Stimulated activated CD8-positive, alpha-beta memory T cell treated with anti-CD3 and anti-CD28 coated beads, Interleukin-12 subunit alpha, Interleukin-12 subunit beta, amount 100 ng/mL, for 4 hours (primary cell): ENCODE measurements around the gene GJC2.
A peak's percentile ranks its signal among the peaks of the same experiment; 100 is the strongest.

Source experiments
- DNase-seq: peaks from one replicate; pipeline ENCODE4 v3.0.0-alpha.2; 2020; ENCODE audit warnings: low read depth

GJC2 gene

GRCh38 chr1:228114827-228115226 lies 34.9 kb upstream of the GJC2 start:
- no peak for DNase-seq

DNA sequence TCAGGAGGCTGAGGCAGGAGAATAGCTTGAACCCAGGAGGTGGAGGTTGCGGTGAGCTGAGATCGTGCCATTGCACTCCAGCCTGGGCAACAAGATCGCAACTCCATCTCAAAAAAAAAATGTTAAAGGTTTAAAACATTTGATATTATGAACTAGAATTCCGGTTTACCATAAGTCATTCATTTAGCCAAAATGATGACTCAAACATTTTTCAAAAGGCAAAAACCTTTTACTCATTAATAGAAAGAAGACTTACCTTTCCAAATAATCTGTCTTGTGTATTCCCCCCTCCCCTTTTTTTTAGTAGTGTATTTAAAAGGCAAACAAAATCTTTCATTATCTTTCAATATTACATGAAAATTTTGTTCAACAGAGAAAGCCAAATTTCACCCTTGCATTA lies 32.4 kb upstream of the GJC2 start:
- DNase-seq: no peak

- no peak for DNase-seq
These were observed 31.7 kb upstream of the GJC2 start for GRCh38 chr1:228118040-228118439.

DNA sequence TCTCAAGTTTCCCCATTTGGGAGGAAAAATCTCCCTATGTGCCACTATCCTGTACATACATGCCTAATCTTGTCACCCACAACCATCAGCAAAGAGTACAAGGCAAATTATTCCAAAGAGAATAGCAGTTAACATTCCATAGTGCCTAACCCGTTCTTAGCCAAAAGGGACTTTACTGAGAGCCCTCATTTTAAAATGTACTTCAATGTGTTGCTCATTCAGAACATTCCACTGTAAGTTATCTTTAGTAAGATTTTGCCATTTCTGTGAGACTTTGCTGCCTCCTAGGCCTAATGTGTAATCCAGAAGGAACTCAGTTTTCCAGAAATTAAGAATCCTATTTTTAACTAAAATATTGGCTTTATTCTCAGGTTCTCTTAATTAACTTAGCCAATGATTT lies 29.4 kb upstream of the GJC2 start:
- DNase-seq: no peak

DNA sequence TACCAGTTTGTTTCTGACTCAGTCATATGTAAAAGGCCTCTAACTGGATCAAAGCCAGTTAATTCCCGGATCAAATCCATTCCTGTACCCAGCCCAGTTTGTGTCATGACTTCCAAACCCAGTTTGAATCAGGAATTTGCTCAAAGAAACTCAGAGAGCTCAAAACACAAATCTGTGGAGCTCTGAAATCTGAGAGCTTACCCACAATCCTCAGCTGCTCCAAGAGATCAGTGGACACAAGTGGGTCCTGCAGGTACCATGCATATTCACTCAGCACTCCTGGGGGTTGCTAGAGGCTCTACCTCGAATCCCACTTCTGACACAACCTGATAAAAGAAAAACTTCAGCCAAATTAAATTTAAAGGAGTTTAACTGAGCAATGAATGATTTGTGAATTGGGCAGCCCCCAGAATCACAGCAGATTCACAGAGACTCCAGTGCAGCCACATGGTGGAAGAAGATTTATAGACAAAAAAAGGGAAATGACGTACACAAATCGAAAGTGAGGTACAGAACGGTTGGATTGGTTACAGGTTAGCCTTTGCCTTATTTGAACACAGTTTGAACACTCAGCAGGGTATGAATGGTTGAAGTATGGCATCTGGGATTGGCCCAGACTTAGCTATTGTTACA lies 28.8 kb upstream of the GJC2 start:
- DNase-seq: no peak

DNA sequence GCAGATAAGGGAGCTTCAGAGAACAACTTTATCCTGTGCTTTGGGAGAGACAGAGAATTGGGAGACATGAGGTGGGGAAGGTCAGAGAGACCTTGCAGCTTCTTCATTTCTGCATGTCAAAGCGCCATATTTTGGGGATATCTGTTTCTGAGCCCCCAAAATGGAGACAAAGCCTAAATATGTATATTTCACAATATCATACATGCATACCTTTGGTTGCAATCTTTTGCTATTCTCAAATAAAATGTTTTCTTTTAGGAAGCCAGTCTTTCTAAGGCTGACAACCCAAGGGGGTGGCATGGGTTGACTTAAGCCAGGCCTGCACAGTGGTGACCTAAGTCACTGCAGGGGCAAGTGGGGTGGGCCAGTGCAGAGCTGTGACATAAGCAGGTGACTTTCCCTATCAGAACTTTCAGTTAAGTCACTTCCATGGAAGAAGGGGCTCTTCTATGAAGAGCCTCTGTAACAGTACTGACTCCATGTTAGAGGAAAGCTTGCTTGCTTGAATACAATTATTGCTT lies 26.7 kb upstream of the GJC2 start:
- no peak for DNase-seq

DNA sequence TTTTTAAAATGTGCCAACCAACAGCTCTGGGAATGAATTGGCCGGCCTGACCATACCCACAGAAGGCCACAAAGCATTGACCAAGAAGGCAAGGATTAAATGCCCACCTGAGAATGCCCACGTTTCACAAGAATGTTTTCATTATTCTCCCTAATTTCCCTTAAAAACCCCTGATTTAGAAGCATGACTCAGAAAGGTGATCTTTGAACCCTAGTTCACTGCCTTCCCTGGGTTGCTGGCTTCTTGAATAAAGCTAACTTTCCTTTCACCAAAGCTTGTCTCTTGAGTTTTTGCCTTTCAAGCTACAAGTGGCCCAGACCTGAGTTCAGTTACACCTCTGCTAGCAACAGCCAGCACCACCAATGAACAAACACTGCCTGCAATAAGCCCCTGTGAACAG lies 26.2 kb upstream of the GJC2 start:
- no peak for DNase-seq

GRCh38 chr1:228125185-228125584 lies 24.5 kb upstream of the GJC2 start:
- no peak for DNase-seq

GRCh38 chr1:228131766-228132165 lies 18.0 kb upstream of the GJC2 start:
- DNase-seq: no peak

DNA sequence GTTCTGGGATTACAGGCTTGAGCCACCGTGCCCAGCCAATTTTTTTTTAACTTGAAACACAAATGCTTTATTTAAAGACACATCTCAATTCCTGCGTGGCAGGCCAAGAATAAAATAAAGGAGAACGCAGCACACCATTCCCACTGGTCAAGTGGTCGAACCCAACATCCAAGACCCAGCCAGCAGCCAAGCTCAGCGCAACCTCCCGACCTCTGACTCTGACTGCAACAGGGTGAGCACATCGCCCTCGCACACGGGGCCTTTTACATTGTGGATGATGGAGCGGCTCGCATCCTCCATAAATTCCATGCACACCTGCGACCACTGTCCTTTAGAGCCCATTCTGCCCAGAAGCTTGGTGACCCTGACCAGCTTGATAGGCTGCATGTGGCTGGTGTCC lies 15.1 kb upstream of the GJC2 start:
- DNase-seq: no peak

DNA sequence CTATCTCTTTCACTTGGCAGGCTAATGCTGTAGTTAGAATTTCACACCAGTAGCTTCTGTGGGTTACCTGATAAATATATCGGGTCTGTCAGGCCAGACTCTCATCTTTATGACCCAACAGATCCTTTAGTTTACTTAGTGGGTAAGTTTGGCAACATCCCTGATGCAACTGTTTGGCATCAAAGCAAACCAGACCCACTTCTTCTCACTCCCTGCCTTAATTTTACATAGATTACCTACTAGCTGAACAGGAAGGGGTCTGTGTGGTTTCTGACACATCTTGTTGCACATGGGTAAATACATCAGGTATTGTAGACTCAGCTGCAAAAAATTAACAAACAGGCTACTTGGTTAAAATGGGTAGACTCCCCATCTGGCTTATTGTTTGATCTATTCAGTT lies 12.8 kb upstream of the GJC2 start:
- DNase-seq: no peak

DNA sequence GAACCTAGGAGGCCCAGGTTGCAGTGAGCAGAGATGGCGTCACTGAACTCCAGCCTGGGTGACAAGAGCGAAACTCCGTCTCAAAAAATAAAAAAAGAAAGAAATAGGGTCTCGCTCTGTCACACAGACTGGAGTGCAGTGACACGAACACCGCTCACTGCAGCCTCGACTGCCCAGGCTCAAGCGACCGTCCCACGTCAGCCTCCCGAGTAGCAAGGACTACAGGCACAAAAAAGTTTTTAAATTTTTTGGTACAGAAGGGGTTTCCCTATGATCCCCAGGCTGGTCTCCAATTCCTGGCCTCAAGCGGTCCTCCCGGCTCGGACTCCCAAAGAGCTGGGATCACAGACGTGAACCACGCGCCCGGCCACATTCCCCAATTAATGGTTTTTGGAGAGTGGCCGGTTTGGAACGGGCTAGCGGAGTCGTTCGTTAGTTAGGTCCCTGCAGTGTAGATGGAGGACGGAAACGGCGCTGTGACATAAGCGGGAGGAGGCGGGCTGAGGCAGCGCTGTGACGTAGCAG lies 10.3 kb upstream of the GJC2 start:
- no peak for DNase-seq

DNA sequence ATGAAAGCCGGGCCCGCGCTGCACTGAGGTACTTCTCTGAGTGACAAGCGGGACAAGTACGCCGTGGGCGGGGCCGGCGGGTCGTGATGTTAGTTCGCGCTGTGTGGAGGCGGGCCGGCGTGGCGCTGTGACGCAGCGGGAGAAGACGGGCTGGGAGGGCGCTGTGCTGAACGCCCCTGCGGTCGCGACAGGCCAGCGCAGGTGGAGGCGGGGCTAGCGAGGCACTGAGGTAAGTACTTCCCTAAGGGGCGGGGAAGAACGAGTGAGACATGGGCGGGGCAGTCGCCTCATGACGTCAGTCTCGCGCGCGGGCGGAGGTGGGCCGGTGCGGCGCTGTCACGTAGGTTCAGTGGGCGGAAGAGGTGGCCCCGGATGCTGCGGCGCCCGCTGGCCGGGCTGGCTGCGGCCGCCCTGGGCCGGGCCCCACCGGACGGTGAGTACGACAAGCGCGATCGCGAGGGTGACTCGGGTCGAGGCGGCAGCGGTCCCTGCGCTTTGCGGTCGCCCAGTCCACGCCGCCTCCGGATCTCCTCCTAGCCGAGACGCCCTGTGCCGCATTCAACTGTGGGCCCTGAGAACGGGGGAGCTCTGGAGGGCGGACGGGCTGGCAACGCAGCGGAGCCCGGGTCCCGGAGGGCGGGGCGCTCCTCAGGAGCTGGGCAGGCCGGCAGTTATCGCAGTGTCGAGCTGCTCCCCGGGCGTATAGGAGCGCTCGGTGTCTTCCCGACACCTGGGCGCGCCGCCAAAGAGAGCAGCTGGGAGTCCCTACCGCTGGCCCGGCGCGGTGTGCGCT lies 9.6 kb upstream of the GJC2 start, which contains the start of gene GUK1:
Gene GUK1 (plus strand): TSS at position 349 of the 793 bp plus-strand sequence. CDS start 24 bp downstream, at position 373.
- peak; percentile 100 for DNase-seq

- no peak for DNase-seq
These were observed 9.0 kb upstream of the GJC2 start for GRCh38 chr1:228140724-228141225.

DNA sequence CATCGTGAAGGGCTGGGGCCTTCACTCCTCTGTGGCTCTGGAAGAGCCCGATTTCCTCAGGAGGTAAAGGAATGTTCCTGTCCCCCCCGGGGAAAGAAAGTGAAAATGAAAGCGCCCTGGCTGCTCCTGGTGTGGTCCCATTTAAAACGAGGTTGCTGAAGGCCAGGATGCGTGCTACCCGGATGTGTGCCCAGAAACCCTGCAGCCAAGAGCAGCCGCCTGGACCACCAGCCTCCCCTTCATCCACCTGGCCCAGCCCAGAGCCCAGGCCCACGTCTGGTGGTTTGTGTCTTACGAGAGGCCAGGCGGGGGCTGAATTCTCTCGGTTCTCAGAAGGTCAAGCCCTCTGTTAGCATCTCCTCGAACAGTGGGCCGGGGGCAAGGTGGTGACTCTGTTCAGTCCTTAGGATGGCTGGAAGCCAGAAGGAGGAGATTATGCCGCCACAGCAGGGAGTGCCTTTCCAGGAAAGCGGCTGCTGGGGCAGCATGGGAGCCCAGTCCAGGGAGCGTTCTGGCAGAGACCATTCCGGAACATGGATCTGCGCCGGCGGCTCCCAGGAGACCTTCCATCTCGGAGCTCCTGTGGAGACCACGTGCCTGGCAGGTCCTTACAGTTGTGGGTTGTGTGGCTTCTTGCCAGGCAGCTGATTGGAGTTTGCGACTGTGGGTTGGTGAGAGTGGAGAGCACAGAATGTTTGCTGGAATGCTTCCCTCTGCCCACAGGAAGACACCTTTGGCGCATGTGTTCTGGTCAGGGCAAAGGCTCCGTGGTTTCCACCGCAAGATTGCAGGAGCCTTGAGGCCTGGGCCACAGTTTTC lies 8.3 kb upstream of the GJC2 start:
- no peak for DNase-seq

DNA sequence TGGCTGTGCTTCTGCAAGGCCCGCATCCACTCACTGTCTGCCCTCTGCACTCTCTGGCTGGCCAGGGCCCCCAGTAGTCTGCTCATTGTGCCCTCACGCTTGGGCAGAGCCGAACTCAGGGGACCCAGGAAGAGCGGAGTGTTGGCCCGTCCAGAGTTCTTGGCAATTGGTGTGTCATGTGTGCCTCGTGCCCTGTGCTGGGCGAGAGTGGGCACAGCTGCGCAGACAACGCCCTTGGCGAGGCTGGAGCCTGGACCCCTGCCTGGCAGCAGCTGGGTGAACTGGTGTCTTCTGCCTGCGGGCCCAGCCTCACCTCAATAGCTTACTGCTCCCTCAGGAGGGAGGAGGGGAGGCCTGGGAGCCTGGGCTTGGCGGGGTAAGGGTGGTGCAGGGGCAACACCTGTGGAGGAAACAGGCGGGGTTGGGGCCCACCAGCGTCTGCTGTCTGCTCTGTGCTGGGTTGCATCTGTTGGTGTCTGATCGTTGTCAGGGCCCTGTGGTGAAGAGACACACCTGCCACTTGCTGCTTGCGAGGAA lies 7.5 kb upstream of the GJC2 start:
- DNase-seq: no peak

DNA sequence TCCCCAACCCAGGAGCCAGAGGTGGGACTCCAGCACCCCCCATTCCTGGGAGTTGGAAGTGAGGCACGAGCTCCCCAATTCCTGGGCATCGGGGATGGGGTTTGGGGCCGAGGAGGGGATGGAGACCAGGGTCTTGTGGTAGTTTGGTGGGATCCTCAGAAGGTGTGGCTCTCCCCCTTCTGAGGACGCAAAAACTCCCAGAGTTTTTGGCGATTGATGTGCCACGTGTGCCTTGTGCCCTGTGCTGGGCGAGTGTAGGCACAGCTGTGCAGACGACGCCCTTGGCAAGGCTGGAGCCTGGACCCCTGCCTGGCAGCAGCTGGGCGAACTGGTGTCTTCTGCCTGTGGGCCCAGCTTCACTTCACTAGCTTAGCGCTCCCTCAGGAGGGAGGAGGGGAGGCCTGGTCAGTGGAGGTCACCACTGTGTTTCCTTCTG lies 7.0 kb upstream of the GJC2 start:
- no peak for DNase-seq

DNA sequence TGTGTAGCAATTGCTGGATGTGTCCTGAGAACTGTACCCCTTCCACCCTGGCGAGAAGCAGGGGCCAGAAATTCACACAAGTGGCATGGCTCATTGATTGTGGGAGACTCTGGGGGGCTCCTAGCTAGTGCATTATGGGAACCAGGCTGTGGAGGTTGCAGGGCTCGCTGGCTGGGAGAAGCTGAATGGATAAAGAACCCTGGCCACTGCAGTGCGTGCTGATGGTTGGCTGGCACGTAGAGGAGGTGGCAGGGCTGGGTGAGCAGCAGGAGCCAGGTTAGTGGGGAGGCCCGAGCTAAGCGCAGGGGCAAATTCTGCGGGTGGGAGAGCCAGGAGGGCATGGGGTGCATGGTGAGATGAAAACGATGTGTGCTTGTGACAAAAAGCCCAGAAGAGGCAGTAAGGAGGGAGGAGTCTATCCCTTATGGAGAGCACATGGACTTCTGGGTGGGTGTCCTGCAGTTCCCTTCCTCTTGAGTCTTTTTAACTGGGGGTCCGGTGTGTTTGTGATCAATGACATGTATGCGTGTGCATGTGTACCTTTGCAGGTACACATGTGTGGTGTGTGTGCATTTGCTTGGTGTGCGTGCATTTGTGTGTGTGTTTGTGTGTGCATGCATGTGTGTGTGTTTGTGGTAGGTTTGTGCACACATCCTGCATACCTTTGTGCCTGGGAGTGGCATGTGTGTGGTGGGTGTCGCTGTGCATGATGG lies 6.1 kb upstream of the GJC2 start:
- DNase-seq: no peak

DNA sequence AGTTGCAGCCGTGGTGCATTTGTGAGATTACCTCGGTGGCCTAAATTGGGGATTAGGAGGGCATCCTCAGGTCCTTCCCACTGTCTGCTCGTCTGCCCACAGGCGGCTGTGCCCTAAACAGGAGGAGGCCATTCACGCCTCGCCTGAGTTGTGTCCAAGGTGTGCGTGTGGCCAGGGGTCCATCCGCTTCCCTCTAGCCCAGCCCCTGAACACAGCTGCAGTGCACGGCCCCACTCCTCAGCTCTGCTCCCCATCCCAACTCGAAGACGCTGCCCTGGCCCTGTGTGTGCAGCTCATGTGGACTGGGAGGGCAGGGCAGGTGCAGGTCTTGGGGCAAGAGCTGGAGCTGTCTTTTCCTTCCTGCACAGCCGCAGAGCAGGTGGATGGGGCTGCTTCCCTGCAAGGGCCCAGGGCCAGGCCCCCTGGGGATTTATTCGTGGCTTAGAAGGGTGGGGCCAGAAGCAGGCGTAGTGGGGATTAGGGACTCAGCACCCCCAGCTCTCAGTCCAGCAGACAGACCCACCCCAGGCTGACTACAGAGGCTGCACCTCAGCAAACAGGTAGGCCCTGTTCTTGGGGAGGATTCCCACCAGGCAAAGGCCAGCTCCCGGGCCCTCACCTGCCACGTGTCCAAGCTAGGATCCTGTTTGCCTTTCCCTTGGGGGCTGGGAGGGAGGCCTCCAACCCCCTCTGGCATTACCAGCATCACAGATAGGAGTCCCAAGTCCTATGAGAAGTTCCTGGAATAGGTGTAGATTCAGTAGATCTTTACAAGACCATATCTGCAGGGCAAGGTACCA lies 5.3 kb upstream of the GJC2 start:
- DNase-seq: no peak

DNA sequence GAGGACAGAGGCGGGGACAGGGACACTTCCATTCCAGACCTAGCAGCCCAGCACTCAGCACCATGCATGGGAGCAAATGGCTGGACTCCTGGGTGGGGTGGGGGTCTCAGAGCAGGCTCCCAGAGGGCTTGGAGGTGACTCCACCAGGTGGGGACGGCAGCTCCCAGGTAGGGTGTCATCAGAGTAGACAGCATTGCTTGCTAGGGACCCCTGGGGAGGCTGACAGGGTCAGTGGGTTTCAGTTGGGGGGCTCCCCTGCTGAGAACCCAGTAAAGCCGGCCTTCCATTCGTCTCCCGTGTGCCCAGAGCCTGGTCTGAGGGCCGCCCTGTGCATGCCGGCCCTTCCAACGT lies 4.8 kb upstream of the GJC2 start:
- DNase-seq: no peak
